ENCODE data around the gene CDIP1.

Gene CDIP1

GRCh38 chr16:4508806-4509205 lies 29.8 kb downstream of the CDIP1 start:
- H3K27ac ChIP-seq, result no peak overlapping the region

GRCh38 chr16:4507588-4508345 lies 30.8 kb downstream of the CDIP1 start:
- no peak for TF ChIP-seq CTCF (conservative IDR thresholded peaks at IDR 0.05)
- H3K27ac ChIP-seq, result no peak overlapping the region

More at GRCh38 chr16:4508806-4509205, 29.8 kb downstream of the CDIP1 start:
- TF ChIP-seq ZFX (IDR thresholded peaks at IDR 0.05) (no peak), CTCF (conservative IDR thresholded peaks at IDR 0.05) (no peak)

- peak; percentile 90 for TF ChIP-seq CTCF (conservative IDR thresholded peaks at IDR 0.05)
- TF ChIP-seq ZFX (IDR thresholded peaks at IDR 0.05), result no peak
- no peak overlapping the region for H3K27ac ChIP-seq
Observed at GRCh38 chr16:4506450-4506849, 32.1 kb downstream of the CDIP1 start.

- no peak overlapping the region for H3K27ac ChIP-seq
Observed at GRCh38 chr16:4505356-4506147, 33.0 kb downstream of the CDIP1 start.

GRCh38 chr16:4501071-4501478 lies 37.5 kb downstream of the CDIP1 start:
- H3K27ac ChIP-seq, result no peak overlapping the region

More at GRCh38 chr16:4505356-4506147, 33.0 kb downstream of the CDIP1 start:
- TF ChIP-seq CTCF (conservative IDR thresholded peaks at IDR 0.05) (no peak), ZFX (IDR thresholded peaks at IDR 0.05) (no peak)

GRCh38 chr16:4500272-4500671 lies 38.3 kb downstream of the CDIP1 start:
- no peak overlapping the region for H3K27ac ChIP-seq
- TF ChIP-seq CTCF (conservative IDR thresholded peaks at IDR 0.05), result no peak
- TF ChIP-seq ZFX (IDR thresholded peaks at IDR 0.05), result no peak

More at GRCh38 chr16:4501071-4501478, 37.5 kb downstream of the CDIP1 start:
- TF ChIP-seq ZFX (IDR thresholded peaks at IDR 0.05) (no peak), CTCF (conservative IDR thresholded peaks at IDR 0.05) (no peak)

GRCh38 chr16:4499196-4499555 lies 39.4 kb downstream of the CDIP1 start:
- no peak overlapping the region for H3K27ac ChIP-seq

More at GRCh38 chr16:4499196-4499555, 39.4 kb downstream of the CDIP1 start:
- TF ChIP-seq ZFX (IDR thresholded peaks at IDR 0.05), result no peak
- no peak for TF ChIP-seq CTCF (conservative IDR thresholded peaks at IDR 0.05)
